HEK293 (cell line): ENCODE results near the gene TP53I11.

ENCODE experiments used
- CTCF ChIA-PET: fragments of 350-600 bp; formaldehyde crosslinking; extraction: SDS; loops from one replicate; lab custom pipeline; 2021; ENCODE audit warnings: antibody characterized with exemption; lab: Yijun Ruan, JAX
- POLR2A ChIA-PET: fragments of 300-600 bp; formaldehyde crosslinking; extraction: SDS; loops from one replicate; lab custom pipeline; 2020; ENCODE audit warnings: antibody characterized with exemption, inconsistent platforms; lab: Yijun Ruan, JAX
- H3K27ac ChIP-seq: fragments of 200-500 bp; sonication (Bioruptor generic); 2 replicates; pipeline ENCODE4 v1.5.1; 2014; ENCODE audit warnings: low read depth, low read length, control low read depth, inconsistent platforms; ENCODE audit errors: extremely low read depth
- H3K36me3 ChIP-seq, 2 experiments: fragments of 200-500 bp in 1 of 2; sonication (Bioruptor generic) in 1 of 2; 1 replicate in 1 of 2; 2 replicates in 1 of 2; pipeline ENCODE4 v1.5.1; 2014 to 2017; ENCODE audit warnings: inconsistent platforms in 2 of 2, low read length in 2 of 2; ENCODE audit not compliant: control insufficient read depth in 2 of 2, insufficient read depth in 1 of 2
- H3K4me1 ChIP-seq: fragments of 200-500 bp; sonication (Bioruptor generic); 2 replicates; pipeline ENCODE4 v1.5.1; 2014; ENCODE audit warnings: mild to moderate bottlenecking, low read length, inconsistent platforms; ENCODE audit not compliant: control insufficient read depth, insufficient read depth
- H3K4me3 ChIP-seq: 2 replicates; pipeline ENCODE4 v1.5.1; 2011; ENCODE audit warnings: low read depth, mild to moderate bottlenecking, control low read depth, low read length, moderate library complexity
- H3K9me3 ChIP-seq: fragments of 200-500 bp; sonication (Bioruptor generic); 2 replicates; pipeline ENCODE4 v1.5.1; 2014; ENCODE audit warnings: low read depth, low read length, inconsistent platforms; ENCODE audit not compliant: control insufficient read depth, insufficient read depth
- EGR2 ChIP-seq: fragments of 450-650 bp; formaldehyde crosslinking; IDR thresholded peaks from 2 replicates; pipeline ENCODE4 v1.5.1; 2016; ENCODE audit warnings: low read depth, missing biosample characterization, missing genetic modification characterization
- GLI4 ChIP-seq: fragments of 450-650 bp; formaldehyde crosslinking; IDR thresholded peaks from 2 replicates; pipeline ENCODE4 v1.5.1; 2016; ENCODE audit warnings: missing biosample characterization, missing genetic modification characterization
- GLIS1 ChIP-seq: fragments of 450-650 bp; formaldehyde crosslinking; IDR thresholded peaks from 2 replicates; pipeline ENCODE4 v1.5.1; 2016; ENCODE audit warnings: missing biosample characterization, missing genetic modification characterization
- SCRT2 ChIP-seq: fragments of 450-650 bp; formaldehyde crosslinking; IDR thresholded peaks from 2 replicates; pipeline ENCODE4 v1.5.1; 2016; ENCODE audit warnings: missing biosample characterization, missing genetic modification characterization
- TRIM28 ChIP-seq: IDR thresholded peaks from 2 replicates; pipeline ENCODE4 v1.6.1; 2011; ENCODE audit warnings: low read length, control low read depth, borderline replicate concordance
- YY1 ChIP-seq: fragments of 450-650 bp; formaldehyde crosslinking; IDR thresholded peaks from 2 replicates; pipeline ENCODE4 v1.5.1; 2018; ENCODE audit warnings: missing biosample characterization, missing genetic modification characterization
- ZFHX2 ChIP-seq: fragments of 450-650 bp; formaldehyde crosslinking; conservative IDR thresholded peaks from 2 replicates; pipeline ENCODE4 v1.5.1; 2016; ENCODE audit warnings: missing biosample characterization, missing genetic modification characterization
- ZNF140 ChIP-seq: fragments of 450-650 bp; formaldehyde crosslinking; IDR thresholded peaks from 2 replicates; pipeline ENCODE4 v1.5.1; 2016; ENCODE audit warnings: missing biosample characterization, missing genetic modification characterization
- ZNF155 ChIP-seq: fragments of 450-650 bp; formaldehyde crosslinking; IDR thresholded peaks from 2 replicates; pipeline ENCODE4 v1.5.1; 2016; ENCODE audit warnings: missing biosample characterization, missing genetic modification characterization
- ZNF211 ChIP-seq: fragments of 450-650 bp; formaldehyde crosslinking; IDR thresholded peaks from 2 replicates; pipeline ENCODE4 v1.5.1; 2016; ENCODE audit warnings: low read depth, missing biosample characterization, missing genetic modification characterization
- ZNF24 ChIP-seq: fragments of 450-650 bp; formaldehyde crosslinking; IDR thresholded peaks from 2 replicates; pipeline ENCODE4 v1.5.1; 2016; ENCODE audit warnings: missing biosample characterization, missing genetic modification characterization
- ZNF248 ChIP-seq: fragments of 450-650 bp; formaldehyde crosslinking; IDR thresholded peaks from 2 replicates; pipeline ENCODE4 v1.5.1; 2017; ENCODE audit warnings: missing biosample characterization, missing genetic modification characterization
- ZNF311 ChIP-seq: fragments of 450-650 bp; formaldehyde crosslinking; IDR thresholded peaks from 2 replicates; pipeline ENCODE4 v1.5.1; 2017; ENCODE audit warnings: missing biosample characterization, missing genetic modification characterization, borderline replicate concordance
- ZNF514 ChIP-seq: fragments of 450-650 bp; formaldehyde crosslinking; IDR thresholded peaks from 2 replicates; pipeline ENCODE4 v1.5.1; 2016; ENCODE audit warnings: missing biosample characterization, missing genetic modification characterization
- ZNF530 ChIP-seq: fragments of 450-650 bp; formaldehyde crosslinking; IDR thresholded peaks from 2 replicates; pipeline ENCODE4 v1.5.1; 2016; ENCODE audit warnings: low read depth, missing biosample characterization, missing genetic modification characterization
- ZNF623 ChIP-seq: fragments of 450-650 bp; formaldehyde crosslinking; IDR thresholded peaks from 2 replicates; pipeline ENCODE4 v1.5.1; 2016; ENCODE audit warnings: missing biosample characterization, missing genetic modification characterization
- ZNF76 ChIP-seq: fragments of 450-650 bp; formaldehyde crosslinking; IDR thresholded peaks from 2 replicates; pipeline ENCODE4; 2016; ENCODE audit warnings: low read depth, missing biosample characterization, missing genetic modification characterization, borderline replicate concordance
- ZNF785 ChIP-seq: fragments of 450-650 bp; formaldehyde crosslinking; IDR thresholded peaks from 2 replicates; pipeline ENCODE4 v1.5.1; 2016; ENCODE audit warnings: missing biosample characterization, missing genetic modification characterization
- ZNF843 ChIP-seq: fragments of 450-650 bp; formaldehyde crosslinking; IDR thresholded peaks from 2 replicates; pipeline ENCODE4 v1.5.1; 2016; ENCODE audit warnings: missing biosample characterization, missing genetic modification characterization
- TF ChIP-seq, protein P1 (sequence below): fragments of 450-650 bp; formaldehyde crosslinking; IDR thresholded peaks from 2 replicates; pipeline ENCODE4 v1.5.1; 2017; ENCODE audit warnings: missing biosample characterization, missing genetic modification characterization
- TF ChIP-seq, protein P2 (sequence below): fragments of 450-650 bp; formaldehyde crosslinking; IDR thresholded peaks from 2 replicates; pipeline ENCODE4 v1.5.1; 2017; ENCODE audit warnings: missing biosample characterization, missing genetic modification characterization

Gene TP53I11

DNA sequence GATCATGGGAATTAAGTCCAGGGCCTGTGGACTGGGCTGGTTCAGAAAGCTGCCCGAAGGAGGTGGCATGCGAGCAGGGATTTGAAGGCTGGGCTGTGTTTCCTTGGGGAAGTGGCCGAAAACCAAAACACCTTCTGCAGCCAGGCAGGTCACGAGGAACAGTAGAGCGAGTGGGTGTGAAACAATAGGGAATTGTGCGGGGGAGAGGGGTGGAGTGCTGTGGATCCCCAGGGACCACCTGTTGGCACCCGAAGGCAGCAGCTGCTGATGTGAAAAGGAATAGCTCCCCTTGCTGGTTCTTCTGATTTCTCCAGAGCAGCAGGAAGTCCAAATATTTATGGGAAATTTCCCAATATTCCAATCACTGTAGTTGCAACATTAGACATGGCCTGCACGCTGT, 24.6 kb downstream of the TP53I11 start:
- POLR2A ChIA-PET = no interaction called here
- H3K9me3 ChIP-seq = no peaks in the 10 kb centered on the region
- TF ChIP-seq GLIS1 (tag by site-specific recombination) (no peak), SCRT2 (peak; percentile 83), EGR2 (tag by site-specific recombination) (peak; percentile 30; the same call in 1 of the 2 replicates)
- CTCF ChIA-PET = interaction anchor here (0.6 to 18.1 kb wide), 12 partner anchors 12 to 834 kb away, joined by 3 to 847 read pairs (median 8); no protein-coding TSS in a partner anchor
- H3K36me3 ChIP-seq = no peaks in the 10 kb centered on the region
- no peak overlapping the region for H3K4me3 ChIP-seq
- H3K4me1 ChIP-seq = no peaks in the 10 kb centered on the region
- H3K27ac ChIP-seq = no peak overlapping the region

GRCh38 chr11:44923806-44924205, 26.9 kb downstream of the TP53I11 start:
- Histone ChIP-seq H3K4me3 (no peak overlapping the region), H3K4me1 (no peaks in the 10 kb centered on the region), H3K9me3 (no peaks in the 10 kb centered on the region), H3K36me3 (no peaks in the 10 kb centered on the region), H3K27ac (no peak overlapping the region)
- TF ChIP-seq ZNF211 (tag by site-specific recombination) = no peak
- TF ChIP-seq ZNF140 (tag by site-specific recombination) = no peak
- TF ChIP-seq ZNF843 = no peak
- POLR2A ChIA-PET = no interaction called here
- CTCF ChIA-PET = interaction anchor here (0.6 to 1.4 kb wide), 6 partner anchors 15 to 225 kb away, joined by 3 to 5 read pairs (median 3); no protein-coding TSS in a partner anchor

DNA sequence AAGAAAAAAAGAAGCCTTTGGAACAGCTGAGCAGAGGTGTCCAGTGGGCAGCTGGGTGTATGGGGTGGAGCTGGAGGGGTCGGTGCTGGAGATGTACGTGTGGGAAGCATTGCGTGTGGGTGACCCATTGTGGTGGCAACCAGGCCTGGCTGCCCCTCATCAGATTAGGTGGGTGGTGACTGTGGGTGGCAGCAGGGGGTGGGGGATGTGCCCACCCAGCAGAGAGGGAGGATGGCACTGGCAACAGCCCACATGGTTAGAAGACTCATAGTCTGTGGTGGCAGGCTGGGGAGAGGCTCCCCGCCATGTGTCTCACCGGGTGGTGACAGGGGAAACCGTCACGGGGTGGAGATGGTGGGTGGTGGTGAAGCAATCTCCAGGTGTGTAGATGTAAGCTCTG, 27.6 kb downstream of the TP53I11 start:
- ChIA-PET POLR2A (no interaction called here), CTCF (interaction anchor here (0.6 to 1.4 kb wide), 4 partner anchors 48 to 194 kb away, joined by 3 read pairs; no protein-coding TSS in a partner anchor)
- no peak overlapping the region for H3K4me3 ChIP-seq
- no peaks in the 10 kb centered on the region for H3K36me3 ChIP-seq
- no peaks in the 10 kb centered on the region for H3K9me3 ChIP-seq
- no peaks in the 10 kb centered on the region for H3K4me1 ChIP-seq
- TF ChIP-seq ZFHX2 (peak; percentile 99), EGR2 (tag by site-specific recombination) (peak; percentile 99), TRIM28 (no peak)
- no peak overlapping the region for H3K27ac ChIP-seq

DNA sequence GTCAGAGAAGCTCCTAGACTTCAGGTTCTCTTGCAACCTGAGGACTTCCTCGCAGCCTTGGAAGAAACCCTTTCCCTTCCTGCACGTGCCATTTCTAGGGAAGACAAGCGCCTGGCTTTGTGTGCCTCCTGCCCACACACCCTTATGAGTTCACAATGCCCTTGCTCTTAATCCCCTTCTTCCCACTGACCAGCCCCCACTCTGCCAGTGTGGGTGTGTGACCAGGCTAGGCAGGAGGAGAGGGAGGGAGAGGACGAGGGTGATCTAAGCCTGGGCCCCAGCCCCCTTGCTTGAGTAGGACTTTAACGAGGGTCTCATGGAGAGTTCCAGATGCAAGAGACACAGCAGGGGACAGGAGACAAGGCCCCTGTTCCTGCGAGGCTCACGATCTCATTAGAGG, 30.2 kb downstream of the TP53I11 start:
- ChIA-PET POLR2A (no interaction called here), CTCF (interaction anchor here (0.7 to 2.2 kb wide), 5 partner anchors 9 to 289 kb away, joined by 3 to 10 read pairs (median 4); no protein-coding TSS in a partner anchor)

GRCh38 chr11:44917741-44918140, 32.9 kb downstream of the TP53I11 start:
- Histone ChIP-seq H3K27ac (no peak overlapping the region), H3K4me1 (no peaks in the 10 kb centered on the region), H3K9me3 (no peaks in the 10 kb centered on the region), H3K36me3 (no peaks in the 10 kb centered on the region), H3K4me3 (no peak overlapping the region)
- ChIA-PET CTCF (no interaction called here), POLR2A (no interaction called here)
- no peak for TF ChIP-seq ZNF311 (tag by site-specific recombination)
- TF ChIP-seq, protein P1, sequence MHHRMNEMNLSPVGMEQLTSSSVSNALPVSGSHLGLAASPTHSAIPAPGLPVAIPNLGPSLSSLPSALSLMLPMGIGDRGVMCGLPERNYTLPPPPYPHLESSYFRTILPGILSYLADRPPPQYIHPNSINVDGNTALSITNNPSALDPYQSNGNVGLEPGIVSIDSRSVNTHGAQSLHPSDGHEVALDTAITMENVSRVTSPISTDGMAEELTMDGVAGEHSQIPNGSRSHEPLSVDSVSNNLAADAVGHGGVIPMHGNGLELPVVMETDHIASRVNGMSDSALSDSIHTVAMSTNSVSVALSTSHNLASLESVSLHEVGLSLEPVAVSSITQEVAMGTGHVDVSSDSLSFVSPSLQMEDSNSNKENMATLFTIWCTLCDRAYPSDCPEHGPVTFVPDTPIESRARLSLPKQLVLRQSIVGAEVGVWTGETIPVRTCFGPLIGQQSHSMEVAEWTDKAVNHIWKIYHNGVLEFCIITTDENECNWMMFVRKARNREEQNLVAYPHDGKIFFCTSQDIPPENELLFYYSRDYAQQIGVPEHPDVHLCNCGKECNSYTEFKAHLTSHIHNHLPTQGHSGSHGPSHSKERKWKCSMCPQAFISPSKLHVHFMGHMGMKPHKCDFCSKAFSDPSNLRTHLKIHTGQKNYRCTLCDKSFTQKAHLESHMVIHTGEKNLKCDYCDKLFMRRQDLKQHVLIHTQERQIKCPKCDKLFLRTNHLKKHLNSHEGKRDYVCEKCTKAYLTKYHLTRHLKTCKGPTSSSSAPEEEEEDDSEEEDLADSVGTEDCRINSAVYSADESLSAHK = no peak
- TF ChIP-seq ZNF530 (tag by site-specific recombination) = no peak
- TF ChIP-seq ZNF785 = no peak
- no peak for TF ChIP-seq GLI4 (tag by site-specific recombination)
- TF ChIP-seq ZNF843 = no peak
- TF ChIP-seq, protein P2, sequence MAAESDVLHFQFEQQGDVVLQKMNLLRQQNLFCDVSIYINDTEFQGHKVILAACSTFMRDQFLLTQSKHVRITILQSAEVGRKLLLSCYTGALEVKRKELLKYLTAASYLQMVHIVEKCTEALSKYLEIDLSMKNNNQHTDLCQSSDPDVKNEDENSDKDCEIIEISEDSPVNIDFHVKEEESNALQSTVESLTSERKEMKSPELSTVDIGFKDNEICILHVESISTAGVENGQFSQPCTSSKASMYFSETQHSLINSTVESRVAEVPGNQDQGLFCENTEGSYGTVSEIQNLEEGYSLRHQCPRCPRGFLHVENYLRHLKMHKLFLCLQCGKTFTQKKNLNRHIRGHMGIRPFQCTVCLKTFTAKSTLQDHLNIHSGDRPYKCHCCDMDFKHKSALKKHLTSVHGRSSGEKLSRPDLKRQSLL (tag by site-specific recombination) = no peak
- TF ChIP-seq ZNF623 (tag by site-specific recombination) = no peak
- TF ChIP-seq ZNF248 (tag by site-specific recombination) = no peak
- no peak for TF ChIP-seq ZNF24
- TF ChIP-seq ZNF155 (tag by site-specific recombination) = no peak
- no peak for TF ChIP-seq ZNF76
- TF ChIP-seq ZNF514 (tag by site-specific recombination) = no peak

More for the DNA sequence above, 30.2 kb downstream of the TP53I11 start:
- H3K9me3 ChIP-seq = no peaks in the 10 kb centered on the region
- no peak overlapping the region for H3K27ac ChIP-seq
- TF ChIP-seq ZFHX2 (peak; percentile 98), EGR2 (tag by site-specific recombination) (peak; percentile 97), YY1 (no peak)
- no peaks in the 10 kb centered on the region for H3K36me3 ChIP-seq
- H3K4me1 ChIP-seq = no peaks in the 10 kb centered on the region
- no peak overlapping the region for H3K4me3 ChIP-seq
